HepG2 (cell line): ENCODE measurements around the gene CHFR. TPM values are rescaled to one million over a fixed set of nuclear protein-coding genes. Genes with fewer than 3 reads are reported as not detected.

Experiments
- ATAC-seq: fragments of 200-7000 bp; cut with Tn5 transposase; 3 replicates; pipeline ENCODE4 v1.9.1; 2020; ENCODE audit warnings: mild to moderate bottlenecking, moderate library complexity
- BruUV-seq: library from RNA; stranded (reverse); fragments of 400-500 nt; replicated peaks from 2 replicates; lab custom pipeline; 2021; lab: Mats Ljungman, UMichigan
- CTCF ChIA-PET: fragments of 300-600 bp; formaldehyde crosslinking; extraction: SDS; loops from one replicate; lab custom pipeline; 2021; ENCODE audit warnings: low total read pairs, inconsistent platforms, low intra/inter-chr PET ratio; lab: Yijun Ruan, JAX
- POLR2A ChIA-PET: fragments of 350-600 bp; sonication (Branson Sonifier 250); formaldehyde crosslinking; loops from one replicate; lab custom pipeline; 2020; ENCODE audit warnings: antibody characterized with exemption, inconsistent platforms; lab: Yijun Ruan, JAX
- DNase-seq: peaks from one replicate; pipeline ENCODE4 v3.0.0-alpha.2; 2015; ENCODE audit warnings: low spot score
- FAIRE-seq: peaks from 3 replicates; lab custom pipeline; 2011; peaks lifted over from hg19 to GRCh38; lab: Jason Lieb, UNC
- H2AFZ ChIP-seq: one replicate; pipeline ENCODE4 v1.6.1; 2011; ENCODE audit warnings: low read length, inconsistent platforms
- H3K27ac ChIP-seq: fragments of 300-600 bp; 3 replicates; pipeline ENCODE4 v1.8.0; 2011; ENCODE audit warnings: mixed run types, mild to moderate bottlenecking, mixed read lengths, low read length, inconsistent platforms; ENCODE audit not compliant: insufficient read depth; ENCODE audit errors: extremely low read length
- H3K27me3 ChIP-seq, 2 experiments: fragments of 200-600 bp in 1 of 2; 2 replicates in 1 of 2; 3 replicates in 1 of 2; pipeline versions ENCODE4 v1.6.0 to v1.8.0; 2011; ENCODE audit warnings: low read length in 2 of 2, mild to moderate bottlenecking in 2 of 2, moderate library complexity in 2 of 2, inconsistent platforms in 1 of 2; ENCODE audit not compliant: insufficient read depth in 2 of 2, control insufficient read depth in 1 of 2
- H3K36me3 ChIP-seq, 2 experiments: fragments of 200-600 bp in 1 of 2; replicated peaks in 1 of 2; 2 replicates in 1 of 2; 3 replicates in 1 of 2; pipeline versions ENCODE4 v1.5.1 to v1.8.0; 2011; ENCODE audit warnings: low read length in 2 of 2, inconsistent platforms in 1 of 2; ENCODE audit not compliant: insufficient read depth in 2 of 2, control insufficient read depth in 1 of 2
- H3K4me1 ChIP-seq: 2 replicates; pipeline ENCODE4 v1.5.1; 2012; ENCODE audit warnings: low read length, inconsistent platforms; ENCODE audit not compliant: insufficient read depth
- H3K4me2 ChIP-seq: 2 replicates; pipeline ENCODE4 v1.6.0; 2011; ENCODE audit warnings: low read depth, low read length, inconsistent platforms
- H3K4me3 ChIP-seq, 3 experiments: fragments of 200-600 bp in 1 of 3; sonication (generic), shearing (Covaris generic) in 1 of 3; replicated peaks in 1 of 3; 2 replicates each; pipeline ENCODE4 v1.5.1; 2011 to 2016; ENCODE audit warnings: low read length in 3 of 3, inconsistent platforms in 2 of 3, low read depth in 2 of 3, mild to moderate bottlenecking in 2 of 3, control low read depth in 1 of 3, mixed read lengths in 1 of 3; ENCODE audit not compliant: insufficient read depth in 1 of 3
- H3K79me2 ChIP-seq: one replicate; pipeline ENCODE4 v1.6.1; 2011; ENCODE audit warnings: low read length, inconsistent platforms; ENCODE audit not compliant: insufficient read depth
- H3K9ac ChIP-seq: 2 replicates; pipeline ENCODE4 v1.6.0; 2011; ENCODE audit warnings: mild to moderate bottlenecking, low read depth, low read length, inconsistent platforms; ENCODE audit not compliant: insufficient read depth
- H3K9me3 ChIP-seq: 2 replicates; pipeline ENCODE4 v1.5.1; 2012; ENCODE audit warnings: mild to moderate bottlenecking, low read length
- H4K20me1 ChIP-seq: 2 replicates; pipeline ENCODE4 v1.6.0; 2011; ENCODE audit warnings: inconsistent platforms, mild to moderate bottlenecking, low read length, moderate library complexity; ENCODE audit not compliant: insufficient read depth
- CEBPB ChIP-seq: IDR thresholded peaks from 2 replicates; pipeline ENCODE4 v1.6.1; 2011; ENCODE audit warnings: low read depth, low read length, improper control_type of control experiment, borderline replicate concordance
- KDM6A ChIP-seq: IDR thresholded peaks from 2 replicates; pipeline ENCODE4 v1.6.1; 2016; ENCODE audit warnings: low read depth
- KMT2A ChIP-seq: sonication (generic); formaldehyde crosslinking; IDR thresholded peaks from 2 replicates; pipeline ENCODE4 v1.4.0; 2020; ENCODE audit warnings: missing genetic modification reagents
- TARDBP ChIP-seq: sonication (generic); formaldehyde crosslinking; IDR thresholded peaks from 2 replicates; pipeline ENCODE4 v1.8.0; 2022; ENCODE audit warnings: mild to moderate bottlenecking, missing genetic modification reagents
- WGBS: methylation state at CpG from one replicate; pipeline ENCODE4 v1.1.6; 2017; ENCODE audit warnings: low lambda C conversion rate; 5-methylcytosine and 5-hydroxymethylcytosine counted together
- in situ Hi-C: cut with HindIII; loops from 2 replicates; pipeline ENCODE4 v1.10.0; 2017; ENCODE audit warnings: low pct_unique_long_range_greater_than_20kb; ENCODE audit not compliant: extremely low pct_ligation_motif_present
- intact Hi-C: fragments of 100-400 bp; cut with micrococcal nuclease; formaldehyde crosslinking; loops from one replicate; pipeline ENCODE4 v1.10.0; 2022; ENCODE audit not compliant: unreplicated experiment
- polyA plus RNA-seq, 8 experiments: library from polyadenylated mRNA; depleted of rRNA in 3 of 8; stranded (reverse) in 7 of 8; unstranded in 1 of 8; fragments of >200 nt; fragmentation: Illumina TruSeq in 4 of 8; extraction: Trizol in 4 of 8; gene quantifications; 2 replicates each; pipeline versions ENCODE4 v1.2.1 to v1.2.3, GENCODE V29; 2011 to 2016; ENCODE audit warnings: low read depth in 4 of 8, missing spikeins in 1 of 8, mixed read lengths in 1 of 8; ENCODE audit not compliant: insufficient read depth in 1 of 8
- total RNA-seq, 5 experiments: library from RNA; depleted of rRNA; stranded (reverse); fragments of >200 nt; fragmentation: Illumina TruSeq; extraction: Trizol; gene quantifications; 2 replicates each; pipeline ENCODE4 v1.2.3, GENCODE V29; 2016; ENCODE audit warnings: low read depth in 1 of 5
- TF ChIP-seq, protein P1 (sequence below): sonication (generic); formaldehyde crosslinking; IDR thresholded peaks from 2 replicates; pipeline ENCODE4 v1.4.0; 2020; ENCODE audit warnings: missing genetic modification reagents, borderline replicate concordance

CHFR gene
- total and polyA plus RNA-seq, 2 of the 13 experiments (the other 11 are each of a cell fraction or from before 2014, with no cell fraction given), result 21.4 to 21.5 TPM

DNA sequence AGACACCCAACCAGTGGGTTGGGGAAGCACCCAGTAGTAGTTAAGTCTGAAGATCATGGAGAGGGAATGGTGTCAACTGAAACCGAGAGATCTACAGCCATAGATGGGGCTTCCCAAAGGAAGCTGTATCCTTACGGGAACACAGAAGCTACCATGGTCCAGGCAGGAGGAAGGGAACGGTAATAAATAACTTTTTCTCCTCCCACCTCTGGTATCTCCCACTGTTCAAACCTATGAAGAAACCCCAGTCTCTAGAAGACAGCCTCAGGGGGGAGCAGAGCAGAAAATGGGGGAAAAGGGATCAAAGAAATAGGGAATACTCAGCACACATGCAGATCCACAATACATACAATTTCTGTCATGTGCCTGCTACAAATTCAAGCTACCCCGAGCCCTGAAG, 35.3 kb upstream of the CHFR start:
- intact Hi-C loops (no loop called here), in situ Hi-C loops (no loop called here)
- Histone ChIP-seq H3K4me3 (no peak overlapping the region), H3K79me2 (no peaks in the 10 kb centered on the region), H3K36me3 (peaks cover 0 to 2% of the 10 kb centered on the region in 2 experiments; a peak in 1 of 5 replicates), H3K27me3 (no peaks in the 10 kb centered on the region), H2AFZ (no peak overlapping the region), H3K4me2 (no peak overlapping the region), H3K9ac (no peak overlapping the region), H3K27ac (no peak overlapping the region), H3K4me1 (no peaks in the 10 kb centered on the region), H4K20me1 (no peaks in the 10 kb centered on the region), H3K9me3 (peaks cover 95% of the 10 kb centered on the region)
- ChIA-PET CTCF (no interaction called here), POLR2A (no interaction called here)
- no peak for FAIRE-seq
- DNase-seq, result no peak
- ATAC-seq, result no peak
- TF ChIP-seq CEBPB, result no peak
- TF ChIP-seq TARDBP (CRISPR knock-in tag), result no peak
- TF ChIP-seq, protein P1, sequence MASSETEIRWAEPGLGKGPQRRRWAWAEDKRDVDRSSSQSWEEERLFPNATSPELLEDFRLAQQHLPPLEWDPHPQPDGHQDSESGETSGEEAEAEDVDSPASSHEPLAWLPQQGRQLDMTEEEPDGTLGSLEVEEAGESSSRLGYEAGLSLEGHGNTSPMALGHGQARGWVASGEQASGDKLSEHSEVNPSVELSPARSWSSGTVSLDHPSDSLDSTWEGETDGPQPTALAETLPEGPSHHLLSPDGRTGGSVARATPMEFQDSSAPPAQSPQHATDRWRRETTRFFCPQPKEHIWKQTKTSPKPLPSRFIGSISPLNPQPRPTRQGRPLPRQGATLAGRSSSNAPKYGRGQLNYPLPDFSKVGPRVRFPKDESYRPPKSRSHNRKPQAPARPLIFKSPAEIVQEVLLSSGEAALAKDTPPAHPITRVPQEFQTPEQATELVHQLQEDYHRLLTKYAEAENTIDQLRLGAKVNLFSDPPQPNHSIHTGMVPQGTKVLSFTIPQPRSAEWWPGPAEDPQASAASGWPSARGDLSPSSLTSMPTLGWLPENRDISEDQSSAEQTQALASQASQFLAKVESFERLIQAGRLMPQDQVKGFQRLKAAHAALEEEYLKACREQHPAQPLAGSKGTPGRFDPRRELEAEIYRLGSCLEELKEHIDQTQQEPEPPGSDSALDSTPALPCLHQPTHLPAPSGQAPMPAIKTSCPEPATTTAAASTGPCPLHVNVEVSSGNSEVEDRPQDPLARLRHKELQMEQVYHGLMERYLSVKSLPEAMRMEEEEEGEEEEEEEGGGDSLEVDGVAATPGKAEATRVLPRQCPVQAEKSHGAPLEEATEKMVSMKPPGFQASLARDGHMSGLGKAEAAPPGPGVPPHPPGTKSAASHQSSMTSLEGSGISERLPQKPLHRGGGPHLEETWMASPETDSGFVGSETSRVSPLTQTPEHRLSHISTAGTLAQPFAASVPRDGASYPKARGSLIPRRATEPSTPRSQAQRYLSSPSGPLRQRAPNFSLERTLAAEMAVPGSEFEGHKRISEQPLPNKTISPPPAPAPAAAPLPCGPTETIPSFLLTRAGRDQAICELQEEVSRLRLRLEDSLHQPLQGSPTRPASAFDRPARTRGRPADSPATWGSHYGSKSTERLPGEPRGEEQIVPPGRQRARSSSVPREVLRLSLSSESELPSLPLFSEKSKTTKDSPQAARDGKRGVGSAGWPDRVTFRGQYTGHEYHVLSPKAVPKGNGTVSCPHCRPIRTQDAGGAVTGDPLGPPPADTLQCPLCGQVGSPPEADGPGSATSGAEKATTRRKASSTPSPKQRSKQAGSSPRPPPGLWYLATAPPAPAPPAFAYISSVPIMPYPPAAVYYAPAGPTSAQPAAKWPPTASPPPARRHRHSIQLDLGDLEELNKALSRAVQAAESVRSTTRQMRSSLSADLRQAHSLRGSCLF (CRISPR knock-in tag), result no peak
- no peak for TF ChIP-seq KDM6A
- no peak for TF ChIP-seq KMT2A (CRISPR knock-in tag)
- BruUV-seq, result no TSS peak
- 65% methylated on average over 4 of the region's 4 CpGs for WGBS
